Ascending aorta (tissue), 2 donors: ENCODE results near the gene TBC1D9B. TPM values are rescaled to one million over a fixed set of nuclear protein-coding genes. Genes with fewer than 3 reads are reported as not detected.

Experiments used
- DNase-seq, 2 donors: peaks; one replicate each; pipeline ENCODE4 v3.0.0-alpha.2; 2019; ENCODE audit warnings: low spot score in 2 of 2
- H3K27ac ChIP-seq, 2 donors: fragments of 200-600 bp; sonication (generic); one replicate each; pipeline ENCODE4 v1.5.1; 2016 to 2017; ENCODE audit warnings: mild to moderate bottlenecking in 1 of 2
- H3K27me3 ChIP-seq: fragments of 200-600 bp; sonication (generic); one replicate; pipeline ENCODE4 v1.5.1; 2017
- H3K36me3 ChIP-seq, 2 donors: fragments of 200-600 bp; sonication (generic); one replicate each; pipeline ENCODE4 v1.5.1; 2016
- H3K4me1 ChIP-seq, 2 donors: fragments of 200-600 bp; sonication (generic); one replicate each; pipeline ENCODE4 v1.5.1; 2016 to 2017; ENCODE audit warnings: mild to moderate bottlenecking in 1 of 2
- H3K4me3 ChIP-seq, 2 donors: fragments of 200-600 bp; sonication (generic); one replicate each; pipeline ENCODE4 v1.5.1; 2016 to 2017; ENCODE audit warnings: mild to moderate bottlenecking in 1 of 2
- H3K9me3 ChIP-seq, 2 donors: fragments of 200-600 bp; sonication (generic); one replicate each; pipeline ENCODE4 v1.5.1; 2016
- intact Hi-C: fragments of 100-400 bp; cut with DNase I; formaldehyde crosslinking; loops from one replicate; pipeline ENCODE4 v1.15.1; 2023
- total RNA-seq: library from RNA; depleted of rRNA; stranded (reverse); fragments of >200 nt; gene quantifications from one replicate; pipeline ENCODE4 v1.1.0, GENCODE V29; 2016
- TF ChIP-seq, protein P1 (sequence below), 3 experiments: fragments of 200-600 bp in 2 of 3; fragments of 450-650 bp in 1 of 3; sonication (generic) in 2 of 3; IDR thresholded peaks; one replicate each; pipeline ENCODE4 v1.5.1; 2016 to 2019; ENCODE audit warnings: antibody characterized with exemption in 3 of 3, mild to moderate bottlenecking in 1 of 3, moderate library complexity in 1 of 3

TBC1D9B gene
- total RNA-seq, 1 donor from 2014 or later: 220 TPM

DNA sequence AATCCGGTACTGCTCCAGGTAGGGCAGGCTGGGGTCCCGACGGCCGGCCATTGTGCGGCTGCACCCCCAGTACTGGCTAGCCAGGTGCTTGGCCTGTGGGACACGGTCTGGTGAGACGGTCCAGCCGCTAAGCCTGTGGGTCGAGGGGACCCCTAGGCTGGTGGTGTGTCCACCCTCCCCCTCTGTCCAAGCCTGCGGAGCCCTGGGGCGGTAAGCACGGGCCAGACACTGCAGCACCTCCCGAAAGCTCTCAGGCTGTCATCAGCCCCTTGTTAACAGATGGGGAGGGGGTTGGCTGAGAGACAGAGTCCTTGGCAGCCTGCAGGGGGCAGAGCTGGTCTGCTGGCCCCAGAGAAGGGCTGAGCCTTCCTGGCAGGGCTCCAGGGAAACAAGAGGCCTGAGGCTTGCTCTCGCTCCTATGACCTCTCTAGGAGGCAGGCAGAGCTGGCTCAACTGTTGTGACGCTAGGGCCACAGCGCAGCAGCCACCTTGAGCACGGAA is 37.2 kb downstream of the TBC1D9B start:
- no peaks in the 10 kb centered on the region for H3K9me3 ChIP-seq
- TF ChIP-seq, protein P1, sequence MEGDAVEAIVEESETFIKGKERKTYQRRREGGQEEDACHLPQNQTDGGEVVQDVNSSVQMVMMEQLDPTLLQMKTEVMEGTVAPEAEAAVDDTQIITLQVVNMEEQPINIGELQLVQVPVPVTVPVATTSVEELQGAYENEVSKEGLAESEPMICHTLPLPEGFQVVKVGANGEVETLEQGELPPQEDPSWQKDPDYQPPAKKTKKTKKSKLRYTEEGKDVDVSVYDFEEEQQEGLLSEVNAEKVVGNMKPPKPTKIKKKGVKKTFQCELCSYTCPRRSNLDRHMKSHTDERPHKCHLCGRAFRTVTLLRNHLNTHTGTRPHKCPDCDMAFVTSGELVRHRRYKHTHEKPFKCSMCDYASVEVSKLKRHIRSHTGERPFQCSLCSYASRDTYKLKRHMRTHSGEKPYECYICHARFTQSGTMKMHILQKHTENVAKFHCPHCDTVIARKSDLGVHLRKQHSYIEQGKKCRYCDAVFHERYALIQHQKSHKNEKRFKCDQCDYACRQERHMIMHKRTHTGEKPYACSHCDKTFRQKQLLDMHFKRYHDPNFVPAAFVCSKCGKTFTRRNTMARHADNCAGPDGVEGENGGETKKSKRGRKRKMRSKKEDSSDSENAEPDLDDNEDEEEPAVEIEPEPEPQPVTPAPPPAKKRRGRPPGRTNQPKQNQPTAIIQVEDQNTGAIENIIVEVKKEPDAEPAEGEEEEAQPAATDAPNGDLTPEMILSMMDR (IDR thresholded peaks at IDR 0.05): no peak
- no peak overlapping the region for H3K27ac ChIP-seq
- H3K27me3 ChIP-seq: no peaks in the 10 kb centered on the region
- peaks cover 77 to 92% of the 10 kb centered on the region in 2 donors for H3K36me3 ChIP-seq
- H3K4me1 ChIP-seq: no peaks in the 10 kb centered on the region
- DNase-seq: no peak
- intact Hi-C loops: no loop called here
- H3K4me3 ChIP-seq: no peak overlapping the region

DNA sequence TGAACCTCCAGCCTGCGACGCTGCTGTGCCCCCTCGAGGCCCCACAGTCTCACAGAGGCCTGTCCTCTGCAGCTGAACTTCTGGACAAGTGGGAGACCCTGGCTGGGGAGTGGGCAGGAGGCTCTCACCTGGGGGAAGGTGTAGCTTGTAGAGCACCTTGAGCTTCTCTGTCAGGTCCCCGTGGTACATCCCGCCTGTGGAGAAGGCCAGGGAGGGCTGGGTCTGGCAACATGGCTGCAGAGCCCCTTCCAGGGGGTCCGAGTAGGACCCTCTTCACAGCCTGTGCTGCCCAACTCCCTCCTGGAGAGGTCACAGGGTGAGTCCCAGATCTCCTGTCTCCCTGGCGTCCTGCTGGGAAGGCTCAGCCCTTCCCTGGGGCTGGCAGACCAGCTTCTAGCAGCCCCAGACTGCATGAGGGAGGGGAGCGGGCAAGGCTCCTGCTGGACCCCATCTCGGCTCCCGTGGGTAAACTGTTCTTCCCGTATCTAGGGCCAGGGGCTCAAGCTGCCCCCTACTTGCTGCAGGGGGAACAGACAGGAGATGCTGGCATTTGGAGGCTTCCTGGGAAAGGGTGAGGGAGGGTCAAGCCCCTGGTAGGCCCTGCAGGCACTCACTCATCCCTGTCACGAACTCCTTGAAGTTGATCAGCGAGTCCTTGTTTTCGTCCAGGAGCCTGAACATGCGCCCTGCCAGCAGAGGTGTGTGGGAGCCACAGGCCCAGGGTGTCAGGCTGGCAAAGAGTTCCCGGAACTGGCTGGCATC is 37.9 kb downstream of the TBC1D9B start:
- TF ChIP-seq, protein P1 (IDR thresholded peaks at IDR 0.05): no peak
- peaks cover 79 to 92% of the 10 kb centered on the region in 2 donors for H3K36me3 ChIP-seq
- intact Hi-C loops: no loop called here
- DNase-seq: no peak
- no peak overlapping the region for H3K27ac ChIP-seq
- H3K4me1 ChIP-seq: no peaks in the 10 kb centered on the region
- H3K4me3 ChIP-seq: no peak overlapping the region
- H3K9me3 ChIP-seq: no peaks in the 10 kb centered on the region
- no peaks in the 10 kb centered on the region for H3K27me3 ChIP-seq

DNA sequence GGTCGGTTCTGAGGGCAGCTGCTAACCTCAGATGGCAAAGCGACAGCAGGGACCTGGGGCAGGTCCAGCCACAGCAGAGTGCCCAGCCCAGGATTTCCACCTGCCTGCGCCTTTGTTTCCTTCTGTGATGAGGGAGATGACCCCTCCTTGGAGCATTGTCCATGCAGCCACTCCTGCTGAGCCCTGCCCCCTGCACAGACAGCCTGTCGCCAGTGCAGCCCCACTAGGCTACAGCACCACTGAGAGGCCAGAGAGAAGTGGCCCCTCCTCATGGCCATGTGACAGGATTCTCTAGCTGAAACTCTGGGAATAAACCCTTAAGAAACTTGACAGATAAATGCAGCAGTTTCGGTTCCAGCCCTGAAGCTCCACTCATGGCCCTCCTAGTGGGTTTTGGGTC is 38.6 kb downstream of the TBC1D9B start:
- peaks cover 79 to 92% of the 10 kb centered on the region in 2 donors for H3K36me3 ChIP-seq
- no peaks in the 10 kb centered on the region for H3K27me3 ChIP-seq
- no peaks in the 10 kb centered on the region for H3K9me3 ChIP-seq
- H3K4me1 ChIP-seq: no peaks in the 10 kb centered on the region
- TF ChIP-seq, protein P1 (IDR thresholded peaks at IDR 0.05): no peak
- H3K4me3 ChIP-seq: no peak overlapping the region
- DNase-seq: no peak
- intact Hi-C loops: no loop called here
- H3K27ac ChIP-seq: no peak overlapping the region

DNA sequence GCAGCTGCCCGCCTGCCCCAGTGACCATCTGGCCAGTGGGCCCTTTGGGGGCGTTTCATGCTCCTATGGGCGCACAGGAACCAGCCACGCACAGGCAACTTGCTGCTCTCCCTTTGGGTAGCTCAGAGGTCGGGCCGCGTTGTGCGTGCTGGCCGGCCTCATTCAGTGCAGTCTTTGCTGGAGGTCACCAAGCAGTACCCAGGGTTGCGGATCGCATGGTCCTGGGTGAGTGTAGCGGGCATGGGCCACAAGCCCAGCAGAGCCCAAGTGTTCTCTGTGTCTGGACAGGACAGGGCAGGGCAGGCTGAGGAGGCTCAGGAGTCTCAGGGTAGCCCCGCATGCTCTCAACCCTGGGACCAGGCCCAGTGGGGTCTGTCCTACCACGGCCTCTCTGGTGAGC is 39.2 kb downstream of the TBC1D9B start:
- intact Hi-C loops: no loop called here
- Histone ChIP-seq H3K36me3 (peaks cover 80 to 92% of the 10 kb centered on the region in 2 donors), H3K4me1 (no peaks in the 10 kb centered on the region), H3K9me3 (no peaks in the 10 kb centered on the region), H3K27ac (no peak overlapping the region), H3K27me3 (no peaks in the 10 kb centered on the region), H3K4me3 (no peak overlapping the region)
- no peak for DNase-seq
- TF ChIP-seq, protein P1 (IDR thresholded peaks at IDR 0.05): no peak

DNA sequence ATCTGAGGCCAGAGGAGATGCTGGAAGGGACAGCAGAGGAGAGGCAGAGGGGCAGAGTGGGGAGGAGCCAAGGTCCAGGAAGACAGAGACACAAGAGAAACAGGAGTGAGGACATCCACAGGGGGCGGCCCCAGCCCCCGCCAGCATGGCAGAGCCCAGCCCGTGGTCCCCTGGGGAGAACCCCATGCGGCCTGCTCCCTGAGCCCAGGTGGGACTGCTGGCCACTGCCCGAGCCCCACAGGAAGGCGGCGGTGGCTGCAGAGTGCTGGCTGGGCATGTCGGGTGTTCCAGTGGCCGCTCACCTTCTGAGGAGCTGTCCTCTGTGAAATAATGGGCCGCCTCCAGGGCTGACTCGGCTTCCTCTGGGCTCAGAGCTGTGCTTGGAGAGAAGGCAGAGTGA is 40.2 kb downstream of the TBC1D9B start:
- intact Hi-C loops: no loop called here
- no peaks in the 10 kb centered on the region for H3K27me3 ChIP-seq
- H3K4me1 ChIP-seq: no peaks in the 10 kb centered on the region
- peaks cover 78 to 92% of the 10 kb centered on the region in 2 donors for H3K36me3 ChIP-seq
- TF ChIP-seq, protein P1 (IDR thresholded peaks at IDR 0.05): no peak
- no peaks in the 10 kb centered on the region for H3K9me3 ChIP-seq
- no peak overlapping the region for H3K4me3 ChIP-seq
- no peak for DNase-seq
- H3K27ac ChIP-seq: no peak overlapping the region
